ENCODE data around the gene TRPV4.

GRCh38 chr12:109744026-109744425, 89.2 kb downstream of the TRPV4 start:
- TF ChIP-seq CTCF (IDR thresholded peaks at IDR 0.05 in 4 of 5, conservative IDR thresholded peaks at IDR 0.05 in 1 of 5): no peak
- no peak for TF ChIP-seq POLR2A (IDR thresholded peaks at IDR 0.05)
